PFSK-1 (cell line): ENCODE measurements around the gene DNASE1L2.

Experiments used
- POLR2AphosphoS5 ChIP-seq: IDR thresholded peaks from 2 replicates; pipeline ENCODE4 v1.6.1; 2012; ENCODE audit warnings: low read depth, mild to moderate bottlenecking, control low read depth, low read length, moderate library complexity
- SIN3A ChIP-seq: IDR thresholded peaks from 2 replicates; pipeline ENCODE4 v1.6.1; 2012; ENCODE audit warnings: mild to moderate bottlenecking, low read length, moderate library complexity, borderline replicate concordance; ENCODE audit not compliant: insufficient read depth
- TAF1 ChIP-seq: IDR thresholded peaks from 2 replicates; pipeline ENCODE4 v1.6.1; 2012; ENCODE audit warnings: low read length, control low read depth, borderline replicate concordance; ENCODE audit not compliant: insufficient read depth

GRCh38 chr16:2267913-2268666, 31.8 kb downstream of the DNASE1L2 start, which contains the start of gene RNPS1:
- TF ChIP-seq TAF1 (peak; percentile 87; the same call in 1 of the 2 replicates), POLR2AphosphoS5 (peak; percentile 87), SIN3A (0 out of 2 replicates have a peak, but pooled peaks have one; percentile 44)
